Forelimb muscle (tissue), 1 donor: Measurements from ENCODE around the gene PER2. TPM values are rescaled to one million over a fixed set of nuclear protein-coding genes. Genes with fewer than 3 reads are reported as not detected.
"Not testable (repeated sequence)": the region's sequence is repeated elsewhere in the genome, so short reads cannot be mapped to it uniquely, and the experiment has no call there.

Source experiments
- DNase-seq: peaks from one replicate; pipeline ENCODE4 v3.0.0-alpha.2; 2013; ENCODE audit warnings: low read depth
- polyA plus RNA-seq: library from polyadenylated mRNA; unstranded; fragments of 120-200 nt; gene quantifications from one replicate; pipeline ENCODE4 v1.2.1, GENCODE V29; 2013; ENCODE audit not compliant: insufficient read length

Gene PER2
- polyA plus RNA-seq, 1 donor: 4.1 TPM

- DNase-seq: no peak
These were observed 25.0 kb upstream of the PER2 start for GRCh38 chr2:238313289-238313990.

- not testable (repeated sequence) for DNase-seq
These were observed 22.3 kb upstream of the PER2 start for GRCh38 chr2:238310721-238311120.

DNA sequence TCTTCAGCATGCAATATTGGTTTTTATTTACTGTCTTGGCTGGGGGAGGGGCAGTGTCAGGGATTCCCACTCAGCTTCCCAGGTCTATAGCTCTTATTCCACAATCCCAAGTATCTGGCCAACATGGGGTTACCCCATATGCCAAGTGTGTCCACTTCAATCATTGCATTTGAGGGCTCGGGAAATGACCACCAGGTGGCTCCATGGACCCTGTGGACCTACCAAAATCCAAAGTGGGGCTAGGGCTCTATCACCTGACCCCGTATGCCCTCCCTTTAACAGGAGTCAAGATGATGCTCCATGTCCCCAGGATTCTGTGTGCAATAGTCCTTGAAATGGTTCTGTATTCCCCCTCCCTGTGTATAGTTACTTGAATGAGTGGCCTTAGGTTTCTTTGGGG, 19.8 kb upstream of the PER2 start:
- no peak for DNase-seq

- DNase-seq: no peak
These were observed 18.2 kb upstream of the PER2 start for GRCh38 chr2:238306672-238306998.

- DNase-seq: no peak
These were observed 17.7 kb upstream of the PER2 start for GRCh38 chr2:238305965-238306671.

- no peak for DNase-seq
These were observed 16.9 kb upstream of the PER2 start for GRCh38 chr2:238305092-238305862.

DNA sequence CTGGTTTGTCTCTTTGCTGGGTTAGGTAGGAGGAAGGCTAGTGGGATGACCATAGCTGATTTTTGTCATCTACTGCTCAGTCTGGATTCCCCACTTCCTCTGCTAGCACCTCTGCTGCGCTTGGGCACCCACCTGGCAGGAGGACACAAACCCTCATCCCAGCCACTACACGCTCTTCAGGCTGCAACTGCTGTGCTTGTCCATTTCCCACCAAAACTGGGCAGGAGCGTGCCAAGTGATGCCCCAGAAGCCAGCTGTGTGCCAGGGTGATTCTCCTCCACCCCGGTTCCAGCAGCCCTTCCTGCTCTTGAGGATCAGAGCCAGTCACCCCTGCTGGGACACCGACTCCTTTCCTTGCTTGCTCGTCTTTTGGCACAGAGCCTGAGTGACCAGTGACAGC, 15.7 kb upstream of the PER2 start:
- DNase-seq: no peak

GRCh38 chr2:238302751-238303150, 14.3 kb upstream of the PER2 start:
- DNase-seq: no peak

DNA sequence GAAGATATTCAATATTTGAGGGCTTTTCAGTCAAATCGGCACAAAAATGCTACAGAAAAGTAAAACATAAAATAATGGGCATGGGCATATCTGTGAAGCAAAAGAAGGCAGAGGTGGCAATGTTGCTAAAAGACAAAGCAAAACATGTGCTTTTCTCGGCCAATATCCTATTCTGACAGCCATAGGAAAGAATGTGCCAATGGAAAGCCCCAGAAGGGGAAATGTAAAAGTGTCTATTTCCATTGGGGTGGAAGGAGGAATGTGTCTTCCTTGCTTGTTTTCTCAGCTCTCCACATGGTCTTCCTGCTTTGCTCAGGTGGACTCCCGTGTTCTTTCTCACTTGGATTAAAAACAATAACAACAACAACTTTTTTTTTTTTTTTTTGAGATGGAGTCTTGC, 13.7 kb upstream of the PER2 start:
- no peak for DNase-seq

DNA sequence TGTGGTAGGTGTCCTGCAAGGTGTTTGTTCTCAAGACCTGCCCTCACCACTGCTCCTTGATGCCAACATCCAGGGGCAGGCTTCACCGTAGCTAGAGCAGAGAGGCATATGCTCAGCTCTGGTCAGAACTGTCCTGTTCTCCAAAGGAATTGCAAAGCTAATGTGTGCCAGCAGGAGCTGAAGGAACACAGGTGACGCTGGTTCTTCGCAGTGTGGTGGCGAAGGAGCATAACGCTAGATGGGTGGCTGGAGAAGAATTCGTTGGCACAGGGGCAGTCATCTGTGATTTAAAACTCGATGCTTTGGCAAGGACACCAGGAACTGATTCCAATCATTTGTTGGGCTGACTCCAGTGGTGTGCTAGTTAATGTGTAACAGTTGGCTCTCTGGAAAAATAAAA, 11.4 kb upstream of the PER2 start:
- DNase-seq: no peak

DNA sequence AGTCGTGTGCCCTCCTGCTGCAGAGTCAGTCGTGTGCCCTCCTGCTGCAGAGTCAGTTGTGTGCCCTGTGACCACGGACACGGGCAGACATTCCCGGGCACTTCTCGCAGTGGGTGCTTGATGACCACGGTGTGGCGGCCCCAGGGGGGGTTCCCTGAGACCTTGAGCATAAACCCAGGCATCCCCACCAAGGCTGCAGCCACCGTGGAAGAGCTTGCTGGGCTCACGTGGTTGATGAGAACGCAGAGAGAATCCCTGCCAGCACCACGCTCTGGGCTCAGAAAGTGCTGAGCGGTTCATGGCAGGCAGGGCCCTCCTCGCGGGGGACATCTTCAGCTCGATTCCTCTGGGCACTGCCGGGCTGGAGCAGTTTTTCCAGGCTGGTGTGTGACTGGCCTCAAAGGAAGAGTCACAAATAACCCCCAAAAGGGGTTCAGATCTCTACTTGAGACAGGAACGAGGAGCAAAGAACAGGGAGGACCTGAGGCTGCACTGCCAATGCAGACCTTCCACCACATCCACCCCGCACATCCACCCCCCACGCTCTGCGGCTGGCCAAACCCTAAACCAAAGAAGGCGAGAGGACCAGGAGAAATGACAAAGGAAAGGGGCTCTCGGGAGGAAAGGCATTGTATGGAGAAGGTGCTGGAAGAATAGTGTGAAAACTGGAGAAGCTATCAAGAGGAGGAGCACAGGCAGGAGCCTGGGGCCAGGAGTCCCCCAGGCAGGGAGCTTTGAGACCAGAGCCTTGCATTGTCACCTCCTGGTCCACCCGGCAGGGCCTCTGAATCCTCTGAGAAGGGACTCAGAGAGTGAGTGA, 8.4 kb upstream of the PER2 start:
- DNase-seq: no peak

DNA sequence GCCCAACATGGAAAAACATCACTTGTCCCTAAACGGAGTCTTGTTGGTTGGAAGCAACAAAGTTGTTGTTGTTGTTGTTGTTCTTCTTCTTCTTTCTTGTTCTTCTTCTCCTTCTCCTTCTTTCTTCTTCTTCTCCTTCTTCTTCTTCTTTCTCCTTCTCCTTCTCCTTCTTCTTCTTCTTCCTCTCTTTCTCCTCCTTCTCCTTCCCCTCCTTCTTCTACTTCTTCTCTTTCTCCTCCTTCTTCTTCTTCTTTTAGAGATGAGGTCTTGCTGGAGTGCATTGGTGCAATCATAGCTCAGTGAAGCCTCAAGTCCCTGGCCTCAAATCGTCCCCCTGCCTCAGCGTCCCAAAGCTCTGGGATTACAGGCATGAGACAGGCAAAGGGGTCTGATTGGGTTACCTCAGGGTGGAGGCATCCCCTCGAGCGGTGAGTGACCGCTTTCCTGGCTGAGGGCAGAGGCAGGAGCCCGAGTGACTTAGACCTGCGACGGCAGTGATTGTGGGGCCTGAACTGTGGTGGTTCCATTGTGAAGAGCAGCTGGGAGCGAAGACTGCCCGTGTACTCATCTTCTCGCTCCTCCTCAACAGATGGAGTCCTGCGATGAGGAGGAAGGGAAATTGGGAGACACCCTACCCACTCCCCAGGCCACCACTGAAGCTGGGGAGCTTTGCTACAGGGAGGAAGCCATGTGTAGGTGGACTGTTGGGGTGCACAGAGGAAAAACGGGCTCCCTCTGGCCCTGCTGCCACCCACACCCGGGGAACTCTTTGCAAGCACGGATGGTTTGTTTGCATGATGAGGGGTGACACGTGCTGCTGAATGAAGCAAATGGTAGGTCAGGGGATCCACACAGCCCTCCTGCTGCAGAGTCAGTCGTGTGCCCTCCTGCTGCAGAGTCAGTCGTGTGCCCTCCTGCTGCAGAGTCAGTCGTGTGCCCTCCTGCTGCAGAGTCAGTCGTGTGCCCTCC, 7.0 kb upstream of the PER2 start:
- DNase-seq: no peak

DNA sequence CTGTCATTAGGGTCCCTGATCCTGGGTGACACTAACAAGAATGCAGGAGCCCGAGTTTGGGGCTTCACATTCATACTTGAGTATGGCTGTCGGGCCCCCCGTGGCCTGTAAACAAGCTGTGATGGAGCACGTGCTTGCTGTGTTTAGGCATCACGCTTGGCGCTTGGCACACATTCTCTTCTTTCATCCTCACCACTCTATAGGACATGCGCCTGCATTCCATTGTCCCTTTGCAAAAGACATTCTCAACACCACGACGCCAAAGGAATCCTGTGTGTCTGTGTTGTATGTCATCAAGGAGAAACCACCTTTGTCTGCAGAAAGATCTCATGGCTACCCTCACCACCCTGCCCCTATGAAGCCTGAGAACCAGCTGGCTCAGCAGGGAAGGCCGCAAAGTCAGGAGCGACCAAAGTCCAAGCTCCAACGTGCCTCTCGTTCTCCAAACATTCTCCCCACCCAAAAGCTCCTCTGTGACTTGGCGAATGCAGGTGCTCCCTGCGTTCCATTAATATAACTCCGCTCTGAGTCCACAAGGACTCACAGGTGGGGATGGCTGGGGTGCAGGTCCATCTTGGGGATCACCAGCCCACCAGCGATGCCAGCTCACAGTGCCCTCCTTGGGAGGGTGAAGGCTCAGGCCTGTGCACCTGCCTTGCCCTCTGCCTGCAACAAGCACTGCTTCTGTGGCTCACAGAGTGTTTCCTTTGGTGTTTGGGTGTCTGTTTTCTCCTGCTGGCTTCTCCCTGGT, 6.2 kb upstream of the PER2 start:
- no peak for DNase-seq

GRCh38 chr2:238294046-238294392, 5.6 kb upstream of the PER2 start:
- DNase-seq: no peak

GRCh38 chr2:238291550-238292281, 3.3 kb upstream of the PER2 start:
- DNase-seq: no peak

DNA sequence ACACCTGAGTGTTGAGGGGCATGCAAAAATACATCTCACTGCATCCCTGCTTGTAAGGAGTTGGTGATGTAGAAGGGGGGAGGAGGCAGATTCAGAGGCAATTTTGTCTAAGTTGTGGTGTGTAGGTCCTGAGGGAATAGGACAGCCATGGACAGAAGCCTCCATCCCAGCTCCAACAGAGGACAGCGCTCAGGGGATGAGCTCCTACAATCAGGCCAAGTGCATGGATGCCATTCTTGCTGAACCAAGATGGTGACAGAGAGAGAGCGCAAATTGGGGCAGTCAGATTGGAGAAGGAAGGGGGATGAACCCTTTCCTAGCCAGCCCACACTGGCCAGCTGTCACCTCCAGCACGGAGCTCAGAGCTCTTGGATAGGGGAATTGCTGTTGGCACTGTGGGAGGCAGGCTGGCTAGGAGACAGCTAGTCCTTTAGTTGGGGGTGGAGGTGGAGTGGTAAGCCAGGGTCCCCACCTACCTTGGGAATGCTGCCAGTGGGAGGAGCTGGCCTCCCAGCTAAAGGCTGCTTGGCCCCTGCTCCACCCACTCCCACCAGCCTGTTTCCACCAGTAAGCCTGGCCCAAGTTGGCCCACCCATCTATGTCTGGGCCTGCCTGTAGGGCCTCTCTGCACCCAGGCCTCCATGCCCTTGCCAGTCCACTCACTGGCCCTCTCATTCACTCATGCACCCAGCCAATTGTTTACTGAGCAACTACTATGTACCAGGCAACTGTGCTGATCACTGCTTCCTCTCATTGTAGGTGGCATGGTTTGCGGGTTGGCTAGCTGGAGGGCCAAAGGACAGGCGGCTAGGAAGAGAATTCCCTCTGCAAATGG, 2.5 kb upstream of the PER2 start:
- no peak for DNase-seq

- DNase-seq: no peak
These were observed 1.7 kb upstream of the PER2 start for GRCh38 chr2:238290091-238290509.

DNA sequence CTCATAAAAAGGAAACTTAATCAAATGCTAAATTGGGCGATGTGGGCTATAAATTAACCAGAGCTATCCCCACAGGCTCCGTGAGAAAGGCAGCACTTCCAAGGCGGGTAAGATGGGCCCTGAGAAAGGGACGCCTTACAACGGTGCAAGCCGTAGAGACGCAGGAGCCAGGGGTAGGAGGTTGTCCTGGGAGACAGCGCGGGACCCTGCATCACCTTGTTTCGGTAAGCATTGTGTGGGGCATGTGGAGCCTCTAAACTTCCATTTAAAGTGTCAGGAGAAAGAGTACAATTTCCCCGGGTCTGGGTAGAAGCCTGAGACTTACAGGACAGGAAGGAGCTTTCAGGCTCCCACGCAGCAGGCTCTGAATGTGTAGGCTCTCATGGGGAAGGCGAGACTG, 1.2 kb upstream of the PER2 start:
- DNase-seq: no peak
